Stimulated activated naive CD8-positive, alpha-beta T cell treated with anti-CD3 and anti-CD28 coated beads, Interleukin-15, amount 100 ng/mL, for 72 hours (primary cell): ENCODE results near the gene CCL17.
A peak's percentile ranks its signal among the peaks of the same experiment; 100 is the strongest.
"Not testable (repeated sequence)": the region's sequence is repeated elsewhere in the genome, so short reads cannot be mapped to it uniquely, and the experiment has no call there.

Experiments
- ATAC-seq: fragments of 150-1000 bp; cut with Tn5 transposase; 2 replicates; pipeline ENCODE4 v1.10.0; 2021; ENCODE audit warnings: mild to moderate bottlenecking, moderate library complexity
- DNase-seq, 2 donors: peaks; one replicate each; pipeline ENCODE4 v3.0.0; 2021 to 2022
- H3K27ac Mint-ChIP-seq, 2 donors: one replicate each; pipeline ENCODE4 v1.8.0; 2022; ENCODE audit warnings: mild to moderate bottlenecking in 2 of 2, mixed read lengths in 2 of 2, moderate library complexity in 2 of 2
- H3K27me3 Mint-ChIP-seq: one replicate; pipeline ENCODE4 v1.8.0; 2022; ENCODE audit warnings: mixed read lengths
- H3K4me1 Mint-ChIP-seq: one replicate; pipeline ENCODE4 v1.8.0; 2022; ENCODE audit warnings: mild to moderate bottlenecking, mixed read lengths
- H3K4me3 Mint-ChIP-seq, 2 donors: one replicate each; pipeline ENCODE4 v1.8.0; 2022; ENCODE audit warnings: mild to moderate bottlenecking in 2 of 2, mixed read lengths in 2 of 2, moderate library complexity in 1 of 2
- H3K9me3 Mint-ChIP-seq, 2 donors: one replicate each; pipeline ENCODE4 v1.8.0; 2022; ENCODE audit warnings: mixed read lengths in 2 of 2

Gene CCL17

DNA sequence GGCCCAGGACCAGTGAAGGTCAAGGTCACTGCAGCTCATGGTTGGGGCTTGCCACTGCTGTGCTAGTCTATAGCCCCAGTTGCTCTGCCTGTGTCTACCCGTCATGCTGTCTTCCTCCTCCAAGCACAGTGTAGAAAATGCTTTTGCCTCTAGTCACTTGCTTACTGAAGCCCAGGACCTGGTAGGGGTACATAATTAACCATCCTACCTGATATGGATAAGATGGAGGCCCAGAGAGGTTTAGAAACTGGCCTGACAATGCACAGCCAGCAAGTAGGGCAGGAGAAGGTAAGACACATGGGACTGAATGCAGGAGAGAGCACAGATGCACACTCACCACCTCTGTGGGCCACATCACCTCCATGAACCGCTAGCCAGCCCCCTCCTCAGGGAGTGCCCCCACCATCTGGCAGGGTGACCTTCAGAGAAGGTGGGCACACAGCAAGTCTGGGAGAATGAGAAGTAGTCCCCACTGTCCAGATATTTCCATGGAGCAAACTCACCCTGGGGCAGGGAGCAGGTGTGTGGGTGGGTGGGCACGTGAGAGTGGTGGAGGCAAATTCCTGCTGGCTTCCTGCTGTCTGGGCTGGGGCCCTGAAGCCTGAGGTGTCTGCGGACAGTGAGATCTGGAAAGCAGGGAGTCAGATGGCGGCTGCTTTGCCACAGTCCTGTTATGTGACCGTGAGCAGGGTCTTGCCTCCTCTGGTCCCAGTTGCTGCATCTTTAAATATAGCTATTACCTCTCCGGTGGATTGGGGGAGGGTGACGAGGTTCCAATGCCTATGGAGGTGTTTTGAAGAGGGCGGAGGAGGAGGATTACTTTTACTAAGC lies 31.2 kb upstream of the CCL17 start:
- H3K9me3 Mint-ChIP-seq = no peaks in the 10 kb centered on the region
- H3K27me3 Mint-ChIP-seq = peaks cover 10% of the 10 kb centered on the region
- H3K4me1 Mint-ChIP-seq = peaks cover 43% of the 10 kb centered on the region
- no peak overlapping the region for H3K4me3 Mint-ChIP-seq
- DNase-seq = no peak
- H3K27ac Mint-ChIP-seq = no peak overlapping the region
- no peak for ATAC-seq

DNA sequence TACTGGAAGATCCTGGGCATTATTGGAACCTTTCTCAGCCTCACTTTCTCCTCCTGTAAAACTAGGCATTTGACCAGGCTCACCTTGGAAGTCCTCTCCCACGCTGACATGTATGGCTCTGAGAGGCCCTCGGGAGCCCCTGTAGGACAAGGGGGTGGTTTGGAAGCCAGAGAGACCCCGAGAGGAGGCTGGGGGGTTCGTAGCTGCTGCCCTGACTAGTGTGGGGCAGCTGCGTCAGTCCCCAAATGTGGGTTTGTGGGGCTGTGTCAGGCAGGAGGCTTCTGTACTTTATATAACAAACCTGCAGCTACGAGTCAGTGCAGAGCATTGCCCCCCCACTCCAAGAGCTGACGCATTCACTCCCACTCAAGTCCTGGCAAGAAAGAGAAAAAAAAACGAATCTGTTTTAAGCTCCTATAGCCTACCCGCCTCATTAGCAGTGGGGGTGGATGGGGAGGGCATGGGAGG lies 30.5 kb upstream of the CCL17 start:
- ATAC-seq (no peak), DNase-seq (no peak)
- Mint-ChIP-seq H3K9me3 (no peaks in the 10 kb centered on the region), H3K4me3 (no peak overlapping the region), H3K27ac (peak overlapping the region in 1 of 2 donors; percentile 19), H3K27me3 (peaks cover 10% of the 10 kb centered on the region), H3K4me1 (peaks cover 43% of the 10 kb centered on the region)

GRCh38 chr16:57374925-57375465 lies 29.6 kb upstream of the CCL17 start:
- not testable (repeated sequence) for H3K9me3 Mint-ChIP-seq, H3K4me3 Mint-ChIP-seq, ATAC-seq, H3K27me3 Mint-ChIP-seq, DNase-seq
- Mint-ChIP-seq H3K4me1 (peaks cover 43% of the 10 kb centered on the region), H3K27ac (peak overlapping the region in 1 of 2 donors; percentile 74)

DNA sequence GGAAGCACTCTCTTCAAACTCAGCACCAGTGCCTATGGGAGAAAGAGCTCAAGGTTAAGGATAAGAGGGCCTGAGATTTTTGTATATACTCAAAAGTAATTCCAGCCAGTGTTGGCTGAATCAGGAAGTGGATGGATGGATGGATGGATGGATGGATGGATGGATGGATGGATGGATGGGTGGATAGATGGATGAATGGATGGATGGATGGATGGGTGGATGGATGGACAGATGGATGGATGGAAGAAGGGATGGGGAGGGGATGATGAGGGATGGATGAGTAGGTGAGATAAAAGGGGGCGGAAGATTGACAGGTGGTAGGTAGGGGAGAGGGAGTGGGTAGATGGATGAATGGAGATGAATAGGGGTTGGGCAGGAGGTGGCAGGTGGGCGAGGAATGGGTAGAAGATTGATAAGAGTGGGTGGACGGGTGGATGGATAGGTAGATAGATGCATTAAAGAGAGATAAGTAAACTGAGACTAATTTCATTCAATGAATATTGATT lies 28.2 kb upstream of the CCL17 start:
- H3K27me3 Mint-ChIP-seq = no peaks in the 10 kb centered on the region
- H3K4me3 Mint-ChIP-seq = no peak overlapping the region
- H3K27ac Mint-ChIP-seq = peak overlapping the region in 1 of 2 donors; percentile 35
- peaks cover 50% of the 10 kb centered on the region for H3K4me1 Mint-ChIP-seq
- no peak for ATAC-seq
- no peak for DNase-seq
- no peaks in the 10 kb centered on the region for H3K9me3 Mint-ChIP-seq

- ATAC-seq (peak; percentile 96), DNase-seq (peak; percentile 73 to 80)
- peaks cover 56% of the 10 kb centered on the region for H3K4me1 Mint-ChIP-seq
- H3K27me3 Mint-ChIP-seq = no peaks in the 10 kb centered on the region
- no peaks in the 10 kb centered on the region for H3K9me3 Mint-ChIP-seq
- peak overlapping the region in 1 of 2 donors; percentile 31 for H3K27ac Mint-ChIP-seq
- peak overlapping the region; percentile 16 to 30 for H3K4me3 Mint-ChIP-seq
Measured at GRCh38 chr16:57377080-57377841, 27.3 kb upstream of the CCL17 start.

DNA sequence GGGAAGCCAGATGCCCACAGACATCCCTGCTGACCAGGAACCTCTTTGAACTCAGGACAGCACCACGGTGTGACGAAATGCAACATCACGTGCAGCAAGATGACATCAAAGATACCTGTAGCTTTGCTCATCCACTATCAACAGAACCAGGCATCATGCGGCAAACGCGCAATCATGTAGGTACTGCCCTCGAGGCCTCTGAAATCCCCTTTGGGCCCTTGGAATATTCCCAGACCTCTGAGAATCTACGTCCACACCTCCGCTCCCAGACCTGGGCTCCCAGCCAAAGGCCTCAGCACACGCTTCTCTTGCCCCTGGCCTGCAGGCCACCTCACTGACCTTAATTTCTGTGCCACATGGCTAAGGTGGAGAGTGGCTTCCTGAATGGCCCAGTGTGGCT lies 25.0 kb upstream of the CCL17 start:
- peaks cover 46% of the 10 kb centered on the region for H3K4me1 Mint-ChIP-seq
- ATAC-seq = no peak
- no peak overlapping the region for H3K27ac Mint-ChIP-seq
- H3K9me3 Mint-ChIP-seq = no peaks in the 10 kb centered on the region
- no peaks in the 10 kb centered on the region for H3K27me3 Mint-ChIP-seq
- H3K4me3 Mint-ChIP-seq = no peak overlapping the region
- DNase-seq = no peak

GRCh38 chr16:57380671-57381462 lies 23.7 kb upstream of the CCL17 start:
- no peaks in the 10 kb centered on the region for H3K27me3 Mint-ChIP-seq
- peak overlapping the region in 1 of 2 donors; percentile 63 for H3K27ac Mint-ChIP-seq
- no peaks in the 10 kb centered on the region for H3K9me3 Mint-ChIP-seq
- DNase-seq (no peak), ATAC-seq (no peak)
- H3K4me1 Mint-ChIP-seq = peaks cover 37% of the 10 kb centered on the region
- H3K4me3 Mint-ChIP-seq = no peak overlapping the region

DNA sequence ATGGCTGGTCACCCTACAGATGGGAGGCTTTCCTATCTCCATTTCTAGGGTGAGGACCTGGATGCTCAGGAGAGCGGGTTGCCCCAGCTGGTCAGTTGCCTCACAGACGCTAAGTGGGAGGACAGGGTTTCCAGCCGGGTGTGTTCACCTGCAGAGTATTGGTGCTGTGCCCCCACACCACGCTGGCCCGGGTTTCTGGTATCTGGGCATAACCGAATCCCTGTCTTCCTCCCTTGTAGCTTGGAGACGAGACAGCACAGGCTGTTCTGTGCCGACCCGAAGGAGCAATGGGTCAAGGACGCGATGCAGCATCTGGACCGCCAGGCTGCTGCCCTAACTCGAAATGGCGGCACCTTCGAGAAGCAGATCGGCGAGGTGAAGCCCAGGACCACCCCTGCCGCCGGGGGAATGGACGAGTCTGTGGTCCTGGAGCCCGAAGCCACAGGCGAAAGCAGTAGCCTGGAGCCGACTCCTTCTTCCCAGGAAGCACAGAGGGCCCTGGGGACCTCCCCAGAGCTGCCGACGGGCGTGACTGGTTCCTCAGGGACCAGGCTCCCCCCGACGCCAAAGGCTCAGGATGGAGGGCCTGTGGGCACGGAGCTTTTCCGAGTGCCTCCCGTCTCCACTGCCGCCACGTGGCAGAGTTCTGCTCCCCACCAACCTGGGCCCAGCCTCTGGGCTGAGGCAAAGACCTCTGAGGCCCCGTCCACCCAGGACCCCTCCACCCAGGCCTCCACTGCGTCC lies 22.6 kb upstream of the CCL17 start:
- no peaks in the 10 kb centered on the region for H3K27me3 Mint-ChIP-seq
- ATAC-seq = no peak
- no peak for DNase-seq
- peaks cover 26% of the 10 kb centered on the region for H3K4me1 Mint-ChIP-seq
- no peak overlapping the region for H3K27ac Mint-ChIP-seq
- no peak overlapping the region for H3K4me3 Mint-ChIP-seq
- H3K9me3 Mint-ChIP-seq = no peaks in the 10 kb centered on the region

DNA sequence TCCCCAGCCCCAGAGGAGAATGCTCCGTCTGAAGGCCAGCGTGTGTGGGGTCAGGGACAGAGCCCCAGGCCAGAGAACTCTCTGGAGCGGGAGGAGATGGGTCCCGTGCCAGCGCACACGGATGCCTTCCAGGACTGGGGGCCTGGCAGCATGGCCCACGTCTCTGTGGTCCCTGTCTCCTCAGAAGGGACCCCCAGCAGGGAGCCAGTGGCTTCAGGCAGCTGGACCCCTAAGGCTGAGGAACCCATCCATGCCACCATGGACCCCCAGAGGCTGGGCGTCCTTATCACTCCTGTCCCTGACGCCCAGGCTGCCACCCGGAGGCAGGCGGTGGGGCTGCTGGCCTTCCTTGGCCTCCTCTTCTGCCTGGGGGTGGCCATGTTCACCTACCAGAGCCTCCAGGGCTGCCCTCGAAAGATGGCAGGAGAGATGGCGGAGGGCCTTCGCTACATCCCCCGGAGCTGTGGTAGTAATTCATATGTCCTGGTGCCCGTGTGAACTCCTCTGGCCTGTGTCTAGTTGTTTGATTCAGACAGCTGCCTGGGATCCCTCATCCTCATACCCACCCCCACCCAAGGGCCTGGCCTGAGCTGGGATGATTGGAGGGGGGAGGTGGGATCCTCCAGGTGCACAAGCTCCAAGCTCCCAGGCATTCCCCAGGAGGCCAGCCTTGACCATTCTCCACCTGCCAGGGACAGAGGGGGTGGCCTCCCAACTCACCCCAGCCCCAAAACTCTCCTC lies 21.9 kb upstream of the CCL17 start:
- Mint-ChIP-seq H3K4me3 (no peak overlapping the region), H3K27ac (no peak overlapping the region), H3K4me1 (peaks cover 18% of the 10 kb centered on the region), H3K27me3 (no peaks in the 10 kb centered on the region), H3K9me3 (no peaks in the 10 kb centered on the region)
- DNase-seq (no peak), ATAC-seq (peak; percentile 50)

GRCh38 chr16:57383276-57384247 lies 21.0 kb upstream of the CCL17 start:
- Mint-ChIP-seq H3K27ac (peak overlapping the region in 1 of 2 donors; percentile 16), H3K4me1 (peaks cover 19% of the 10 kb centered on the region), H3K4me3 (no peak overlapping the region), H3K27me3 (no peaks in the 10 kb centered on the region), H3K9me3 (no peaks in the 10 kb centered on the region)
- DNase-seq (no peak), ATAC-seq (no peak)

DNA sequence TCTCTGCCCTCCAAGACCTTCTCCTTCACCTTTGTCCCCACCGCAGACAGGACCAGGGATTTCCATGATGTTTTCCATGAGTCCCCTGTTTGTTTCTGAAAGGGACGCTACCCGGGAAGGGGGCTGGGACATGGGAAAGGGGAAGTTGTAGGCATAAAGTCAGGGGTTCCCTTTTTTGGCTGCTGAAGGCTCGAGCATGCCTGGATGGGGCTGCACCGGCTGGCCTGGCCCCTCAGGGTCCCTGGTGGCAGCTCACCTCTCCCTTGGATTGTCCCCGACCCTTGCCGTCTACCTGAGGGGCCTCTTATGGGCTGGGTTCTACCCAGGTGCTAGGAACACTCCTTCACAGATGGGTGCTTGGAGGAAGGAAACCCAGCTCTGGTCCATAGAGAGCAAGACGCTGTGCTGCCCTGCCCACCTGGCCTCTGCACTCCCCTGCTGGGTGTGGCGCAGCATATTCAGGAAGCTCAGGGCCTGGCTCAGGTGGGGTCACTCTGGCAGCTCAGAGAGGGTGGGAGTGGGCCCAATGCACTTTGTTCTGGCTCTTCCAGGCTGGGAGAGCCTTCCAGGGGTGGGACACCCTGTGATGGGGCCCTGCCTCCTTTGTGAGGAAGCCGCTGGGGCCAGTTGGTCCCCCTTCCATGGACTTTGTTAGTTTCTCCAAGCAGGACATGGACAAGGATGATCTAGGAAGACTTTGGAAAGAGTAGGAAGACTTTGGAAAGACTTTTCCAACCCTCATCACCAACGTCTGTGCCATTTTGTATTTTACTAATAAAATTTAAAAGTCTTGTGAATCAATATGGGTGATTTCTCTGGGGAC lies 20.1 kb upstream of the CCL17 start:
- no peak for DNase-seq
- no peak overlapping the region for H3K27ac Mint-ChIP-seq
- H3K27me3 Mint-ChIP-seq = no peaks in the 10 kb centered on the region
- peaks cover 22% of the 10 kb centered on the region for H3K4me1 Mint-ChIP-seq
- H3K4me3 Mint-ChIP-seq = no peak overlapping the region
- no peaks in the 10 kb centered on the region for H3K9me3 Mint-ChIP-seq
- ATAC-seq = no peak

- DNase-seq (no peak), ATAC-seq (no peak)
- Mint-ChIP-seq H3K27ac (no peak overlapping the region), H3K27me3 (no peaks in the 10 kb centered on the region), H3K4me1 (peaks cover 22% of the 10 kb centered on the region), H3K9me3 (no peaks in the 10 kb centered on the region), H3K4me3 (no peak overlapping the region)
Measured at GRCh38 chr16:57385083-57385482, 19.5 kb upstream of the CCL17 start.
